HG03095 (cell line): ENCODE results near the gene NCSTN.
"Not testable (repeated sequence)": the region's sequence is repeated elsewhere in the genome, so short reads cannot be mapped to it uniquely, and the experiment has no call there.

ENCODE experiments used
- ATAC-seq: cut with Tn5 transposase; IDR thresholded peaks from one replicate; pipeline ENCODE4 v1.9.1; 2021; ENCODE audit warnings: moderate library complexity; ENCODE audit not compliant: unreplicated experiment

NCSTN gene

DNA sequence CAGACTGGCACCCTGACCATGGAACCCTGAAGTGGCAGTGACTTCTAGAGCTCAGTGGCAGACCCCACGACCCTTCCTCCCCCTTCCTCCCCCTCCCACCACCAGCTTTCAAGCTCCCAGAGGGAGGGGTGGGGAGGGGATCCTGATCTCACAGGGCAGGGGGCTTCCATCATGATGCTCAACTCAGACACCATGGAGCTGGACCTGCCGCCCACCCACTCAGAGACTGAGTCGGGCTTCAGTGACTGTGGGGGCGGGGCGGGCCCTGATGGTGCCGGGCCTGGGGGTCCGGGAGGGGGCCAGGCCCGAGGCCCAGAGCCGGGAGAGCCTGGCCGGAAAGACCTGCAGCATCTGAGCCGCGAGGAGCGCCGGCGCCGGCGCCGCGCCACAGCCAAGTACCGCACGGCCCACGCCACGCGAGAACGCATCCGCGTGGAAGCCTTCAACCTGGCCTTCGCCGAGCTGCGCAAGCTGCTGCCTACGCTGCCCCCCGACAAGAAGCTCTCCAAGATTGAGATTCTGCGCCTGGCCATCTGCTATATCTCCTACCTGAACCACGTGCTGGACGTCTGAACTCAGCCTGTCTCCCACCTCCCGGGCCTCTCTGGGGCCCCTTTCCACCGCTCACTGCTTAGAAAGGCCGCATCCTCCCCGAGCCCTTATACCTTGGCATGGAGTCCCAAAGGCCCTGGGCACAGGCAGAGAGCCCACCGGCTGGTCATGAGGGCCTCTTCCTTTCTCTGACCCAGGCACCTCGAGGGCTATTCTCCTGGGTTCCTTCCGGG, 27.6 kb downstream of the NCSTN start:
- no peak for ATAC-seq

DNA sequence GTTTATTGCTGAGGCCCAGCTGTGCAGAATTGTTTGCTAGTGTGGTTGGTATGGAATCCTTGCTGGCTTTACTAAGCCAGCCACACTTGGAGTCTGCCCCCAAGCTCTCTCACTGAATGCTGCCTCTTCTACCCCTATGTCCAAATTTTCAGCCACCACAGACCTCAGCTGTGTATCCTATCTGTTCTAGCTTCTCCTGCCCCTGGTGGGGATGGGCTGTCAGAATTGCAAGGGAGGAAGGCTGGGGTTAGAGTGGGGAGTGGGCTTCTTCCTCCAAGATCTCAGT, 28.1 kb downstream of the NCSTN start:
- ATAC-seq = no peak

DNA sequence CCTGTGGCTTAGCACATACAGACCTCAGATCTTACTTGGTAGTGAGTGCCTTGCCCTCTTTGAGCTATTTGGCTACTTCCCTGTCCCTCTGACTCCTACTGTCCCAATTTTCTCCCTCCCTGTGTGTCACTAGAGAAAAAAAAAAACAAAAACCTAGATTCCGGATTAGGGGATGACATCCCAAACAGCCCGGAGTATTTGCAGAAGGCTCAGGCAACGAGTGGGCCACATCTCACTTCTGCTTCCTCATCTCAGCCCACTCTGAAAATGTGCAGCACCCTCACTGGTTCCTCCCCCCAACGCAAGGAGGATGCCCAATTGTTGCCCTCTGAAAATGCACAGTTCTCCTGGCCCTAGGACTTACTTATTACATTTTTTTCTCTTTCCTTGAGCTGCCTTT, 28.6 kb downstream of the NCSTN start:
- ATAC-seq = no peak

DNA sequence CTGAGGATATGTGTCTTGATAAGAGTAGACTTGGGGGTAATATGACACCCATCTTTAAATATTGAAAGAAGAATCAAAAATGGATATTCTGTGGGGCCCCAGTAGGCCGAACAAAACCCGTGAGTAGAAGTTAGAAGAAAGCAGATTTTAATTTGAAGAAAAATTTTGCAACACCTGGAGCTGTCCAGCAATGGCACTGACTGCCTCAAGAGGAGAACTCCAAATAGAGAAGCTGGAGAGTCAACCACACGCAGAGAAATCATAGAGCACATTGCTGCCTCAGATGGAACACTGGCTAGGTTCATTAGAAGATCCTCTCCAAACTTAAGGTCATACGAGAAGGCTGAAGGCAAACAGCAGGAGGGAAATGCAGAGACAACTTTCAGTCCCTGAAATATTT, 30.5 kb downstream of the NCSTN start:
- no peak for ATAC-seq

DNA sequence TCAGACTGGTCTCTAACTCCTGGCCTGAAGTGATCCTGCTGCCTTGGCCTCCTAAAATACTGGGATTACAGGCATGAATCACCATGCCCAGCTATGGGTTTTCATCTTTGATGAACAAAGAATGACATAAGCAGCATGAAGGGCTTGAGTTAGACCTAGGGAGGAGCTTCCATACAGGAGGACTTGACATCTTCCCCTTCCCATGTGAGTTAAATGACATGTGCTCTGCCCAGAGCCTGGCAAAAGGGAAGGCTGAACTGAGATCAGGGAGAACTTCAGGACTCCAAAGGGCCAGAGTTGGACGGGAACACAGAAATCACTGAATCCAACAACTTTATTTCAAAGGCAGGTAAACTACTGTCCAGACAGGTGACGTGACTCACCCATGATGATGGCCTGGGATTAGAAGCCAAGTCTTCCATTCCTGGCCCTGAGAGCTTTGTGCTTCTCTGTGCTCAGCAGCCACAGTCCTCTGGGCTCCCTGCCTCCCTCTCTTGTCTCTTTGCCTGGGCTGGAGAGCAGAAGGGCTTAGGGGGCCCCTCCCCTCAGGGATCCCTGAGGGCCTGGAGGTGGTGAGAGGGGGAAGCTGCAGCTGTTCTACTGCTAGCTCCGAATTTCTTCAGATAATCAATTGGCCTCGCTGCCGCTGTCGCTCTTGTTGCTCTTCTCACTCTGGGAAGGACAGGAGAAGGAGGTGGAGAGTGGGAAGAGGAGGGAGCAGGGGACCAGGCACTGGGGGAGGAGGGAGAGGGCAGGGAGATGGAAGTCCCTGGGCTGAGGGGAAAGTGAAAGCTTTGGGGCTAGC, 31.3 kb downstream of the NCSTN start:
- no peak for ATAC-seq

DNA sequence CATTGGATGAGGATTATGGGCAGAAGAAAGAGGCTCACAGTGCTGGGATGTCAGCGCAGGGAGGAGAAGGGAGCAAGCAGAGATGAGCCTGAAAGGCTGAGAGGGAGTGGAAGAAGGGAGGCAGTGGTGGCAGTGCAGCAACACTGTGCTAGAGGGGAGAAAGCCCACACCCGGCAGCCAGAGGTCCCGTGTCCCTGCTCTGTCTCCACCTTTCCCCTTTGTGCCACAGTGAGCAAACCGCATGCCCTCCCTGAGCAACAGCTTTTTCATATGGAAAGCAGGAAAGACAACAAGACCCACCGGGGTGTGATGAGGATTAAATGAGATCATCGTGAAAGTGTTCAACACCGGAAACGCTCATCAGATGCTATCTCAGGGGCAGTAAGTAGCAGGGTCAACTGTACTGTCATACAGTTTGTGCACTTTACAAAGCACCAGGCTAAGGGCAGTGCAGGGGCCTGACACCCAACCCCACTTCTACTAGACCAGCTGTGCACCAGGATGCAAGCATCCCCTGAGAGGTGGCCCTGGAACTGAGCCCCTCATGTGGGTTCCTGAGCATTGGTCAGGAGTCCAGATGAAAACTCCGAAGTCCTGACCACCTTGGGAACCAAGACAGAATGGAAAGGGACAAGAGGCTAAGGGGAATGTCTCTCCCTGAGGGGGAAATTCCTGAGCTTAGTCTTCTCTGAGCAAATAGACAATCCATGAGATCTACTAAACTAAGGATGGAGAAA, 32.8 kb downstream of the NCSTN start:
- no peak for ATAC-seq

DNA sequence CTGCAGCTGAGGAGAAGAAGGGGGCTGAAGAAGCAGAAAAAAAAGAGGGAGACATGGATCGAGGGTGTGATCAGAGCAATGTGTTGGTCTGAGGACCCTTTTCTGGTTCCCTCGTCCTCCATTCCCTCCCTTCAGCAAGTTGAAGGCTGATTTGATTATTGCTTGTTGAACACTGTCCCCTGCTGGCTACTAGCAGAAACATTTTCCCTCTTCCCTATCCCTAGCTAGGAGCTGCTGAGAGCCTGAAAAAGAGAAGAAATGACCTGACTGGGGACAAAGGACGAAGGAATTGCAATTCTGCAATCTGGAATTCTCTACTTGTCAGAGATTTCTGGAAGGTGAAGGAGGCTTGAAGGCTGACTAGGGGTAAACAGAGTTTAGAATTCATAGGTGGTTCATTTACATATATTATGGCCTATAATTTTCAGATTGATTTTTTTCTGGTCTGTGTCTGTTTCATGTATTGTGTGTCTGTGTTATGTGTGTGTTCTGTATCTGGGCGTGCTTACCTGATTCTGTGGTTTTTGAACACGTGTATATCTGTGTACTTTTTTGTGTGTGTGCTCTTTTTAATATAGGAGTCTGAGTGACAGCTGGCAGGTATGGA, 33.4 kb downstream of the NCSTN start:
- ATAC-seq = no peak

DNA sequence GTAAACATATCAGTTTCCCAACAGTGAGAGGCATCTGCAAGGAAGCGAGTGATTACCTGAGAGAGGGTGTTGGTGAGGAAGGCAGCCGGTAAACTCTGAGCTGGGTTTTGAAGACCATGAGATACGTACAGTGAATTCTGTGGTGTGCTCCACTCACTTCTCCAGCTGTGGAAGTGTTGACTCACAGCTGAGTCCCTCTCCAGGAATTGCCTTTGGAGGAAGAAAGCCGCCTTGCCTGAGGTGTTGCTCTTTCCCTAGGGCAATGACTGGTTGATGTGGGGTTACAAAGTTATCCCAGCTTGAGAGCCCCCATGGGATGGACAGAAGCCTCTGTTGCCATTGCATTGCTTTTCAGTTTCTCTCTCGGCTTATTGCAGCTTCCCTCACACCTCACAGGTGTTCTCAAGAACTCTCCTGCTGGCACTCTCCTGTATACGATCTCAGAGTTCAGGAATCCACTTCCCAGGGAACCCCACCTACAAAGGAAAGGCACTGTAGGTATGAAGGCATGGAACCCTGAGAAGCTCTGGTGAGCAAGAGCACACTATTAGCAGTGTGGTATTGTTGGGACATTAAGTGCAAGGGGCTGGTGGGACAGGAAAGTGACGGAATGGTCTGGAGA, 34.5 kb downstream of the NCSTN start:
- ATAC-seq = no peak

DNA sequence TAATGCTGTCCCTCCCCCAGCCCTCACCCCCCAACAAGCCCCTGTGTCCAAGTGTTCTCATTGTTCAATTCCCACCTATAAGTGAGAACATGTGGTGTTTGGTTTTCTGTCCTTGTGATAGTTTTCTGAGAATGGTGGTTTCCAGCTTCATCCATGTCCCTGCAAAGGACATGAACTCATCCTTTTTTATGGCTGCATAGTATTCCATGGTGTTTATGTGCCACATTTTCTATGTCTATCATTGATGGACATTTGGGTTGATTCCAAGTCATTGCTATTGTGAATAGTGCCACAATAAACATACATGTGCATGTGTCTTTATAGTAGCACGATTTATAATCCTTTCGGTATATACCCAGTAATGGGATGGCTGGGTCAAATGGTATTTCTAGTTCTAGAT, 41.6 kb downstream of the NCSTN start:
- not testable (repeated sequence) for ATAC-seq

DNA sequence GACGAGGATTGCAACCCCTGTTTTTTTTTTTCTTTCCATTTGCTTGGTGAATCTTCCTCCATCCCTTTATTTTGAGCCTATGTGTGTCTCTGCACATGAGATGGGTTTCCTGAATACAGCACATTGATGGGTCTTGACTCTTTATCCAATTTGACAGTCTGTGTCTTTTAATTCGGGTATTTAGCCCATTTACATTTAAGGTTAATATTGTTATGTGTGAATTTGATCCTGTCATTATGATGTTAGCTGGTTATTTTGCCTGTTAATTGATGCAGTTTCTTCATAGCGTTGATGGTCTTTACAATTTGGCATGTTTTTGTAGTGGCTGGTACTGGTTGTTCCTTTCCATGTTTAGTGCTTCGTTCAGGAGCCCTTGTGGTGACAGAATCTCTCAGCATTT, 45.2 kb downstream of the NCSTN start:
- not testable (repeated sequence) for ATAC-seq

DNA sequence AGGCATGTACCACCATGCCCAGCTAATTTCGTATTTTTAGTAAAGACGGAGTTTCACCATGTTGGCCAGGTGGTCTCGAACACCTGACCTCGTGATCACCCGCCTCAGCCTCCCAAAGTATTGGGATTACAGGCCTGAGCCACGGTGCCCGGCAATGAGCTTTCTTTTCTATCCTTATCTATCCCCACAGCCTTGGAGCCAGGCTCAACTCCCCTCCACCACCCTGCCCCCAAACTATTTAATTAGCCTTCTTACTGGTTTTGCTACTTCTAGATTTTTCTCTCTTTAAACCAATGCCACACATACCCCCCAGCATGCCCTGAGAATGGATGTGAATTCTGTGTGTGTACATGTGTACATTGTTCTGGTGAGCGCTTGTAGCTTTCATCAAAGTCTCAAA, 51.5 kb downstream of the NCSTN start:
- no peak for ATAC-seq

DNA sequence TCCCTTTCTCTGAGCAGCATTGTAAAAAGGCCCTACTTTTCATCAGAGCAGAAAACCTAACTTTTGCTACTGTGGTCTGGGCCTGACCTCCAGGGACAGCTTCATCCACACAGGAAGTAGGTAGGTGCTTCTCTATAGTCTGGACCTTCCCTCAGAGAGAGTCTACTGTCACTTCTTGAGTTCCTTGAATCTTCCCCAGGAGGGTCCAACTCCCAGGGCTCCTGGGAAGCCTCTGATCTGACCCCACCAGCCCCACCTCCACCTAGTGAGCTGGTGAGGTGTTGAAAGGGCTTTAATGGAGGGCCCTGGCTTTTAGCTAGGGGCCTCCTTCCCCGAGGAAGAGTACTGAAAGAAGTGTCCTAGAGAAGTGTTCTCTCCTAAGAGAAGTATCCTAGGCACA, 54.5 kb downstream of the NCSTN start:
- ATAC-seq = no peak

DNA sequence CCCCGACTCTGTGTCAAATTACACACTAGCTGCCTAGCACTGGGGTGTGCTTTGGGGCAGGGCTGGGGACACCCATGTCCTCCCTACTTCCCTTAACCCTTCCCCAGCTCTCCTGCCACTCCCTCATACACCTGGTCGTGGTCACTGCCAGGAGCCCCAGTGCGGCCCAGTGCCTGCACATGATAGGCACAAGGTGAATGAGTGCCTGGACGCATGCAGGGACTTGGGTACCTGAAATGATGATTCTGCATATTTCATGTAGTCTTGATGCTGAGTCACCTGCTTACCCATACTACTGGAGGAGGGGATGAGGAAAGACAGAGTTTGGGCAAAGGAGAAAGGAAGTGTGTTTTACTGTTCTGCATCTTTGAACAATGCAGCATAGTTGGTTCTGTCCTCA, 55.6 kb downstream of the NCSTN start:
- ATAC-seq = no peak

DNA sequence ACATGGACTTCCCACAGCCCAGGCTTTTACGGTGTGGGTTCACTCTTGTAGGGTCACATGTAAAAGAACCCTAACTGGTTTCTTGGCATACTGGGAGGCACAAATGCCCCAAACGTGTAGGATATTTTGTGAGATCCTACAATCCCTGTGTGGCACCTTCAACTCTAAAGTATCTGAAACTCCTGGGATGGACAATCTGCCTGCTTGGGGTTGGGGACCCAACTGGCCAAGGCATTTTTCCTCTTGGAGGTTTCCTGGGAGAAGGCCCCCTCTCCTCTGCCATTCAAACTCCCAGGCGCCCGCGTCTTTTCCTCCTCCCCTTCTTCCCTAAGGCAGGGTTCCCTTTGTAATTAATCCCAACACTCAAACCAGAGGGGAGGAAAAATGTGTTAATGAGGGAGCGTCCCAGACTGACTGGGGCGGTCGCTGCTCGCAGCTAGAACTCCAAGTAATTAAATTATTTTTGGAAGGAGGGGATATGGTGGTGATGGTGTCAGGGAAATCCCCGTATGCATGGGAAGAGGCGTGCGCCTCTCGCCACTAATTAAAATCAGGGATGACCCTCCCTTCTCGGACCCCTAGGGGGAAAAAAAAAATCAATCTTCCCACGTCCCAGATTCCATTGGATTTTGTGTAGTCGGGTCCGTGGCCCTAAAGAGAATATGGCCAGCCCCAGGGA, 56.5 kb downstream of the NCSTN start:
- ATAC-seq = no peak

DNA sequence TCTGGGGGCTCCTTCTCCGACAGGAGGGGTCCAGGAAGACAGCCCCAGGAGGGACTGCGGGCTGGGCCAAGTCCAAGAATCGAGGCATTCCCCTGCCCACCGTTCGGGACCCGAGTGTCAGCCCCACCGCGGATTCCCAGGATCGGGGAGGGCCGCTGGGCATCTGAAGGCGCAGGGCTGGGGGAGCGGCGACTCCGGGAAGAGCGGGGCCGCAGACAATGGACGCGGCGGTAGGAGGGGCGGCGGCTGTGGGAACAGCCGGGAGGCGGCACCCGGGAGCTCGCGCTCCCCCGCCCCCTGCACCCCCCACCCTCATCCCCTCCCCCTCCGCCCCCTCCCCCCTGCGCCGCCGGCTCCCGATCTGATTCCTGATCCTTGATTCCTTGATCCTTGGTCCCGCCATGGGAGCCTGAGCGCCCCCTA, 57.1 kb downstream of the NCSTN start, which contains the start of gene VANGL2:
VANGL2 (plus strand) TSS at position 342 of the 423 bp plus-strand sequence. CDS start 15,274 bp downstream, outside the sequence.
- no peak for ATAC-seq

DNA sequence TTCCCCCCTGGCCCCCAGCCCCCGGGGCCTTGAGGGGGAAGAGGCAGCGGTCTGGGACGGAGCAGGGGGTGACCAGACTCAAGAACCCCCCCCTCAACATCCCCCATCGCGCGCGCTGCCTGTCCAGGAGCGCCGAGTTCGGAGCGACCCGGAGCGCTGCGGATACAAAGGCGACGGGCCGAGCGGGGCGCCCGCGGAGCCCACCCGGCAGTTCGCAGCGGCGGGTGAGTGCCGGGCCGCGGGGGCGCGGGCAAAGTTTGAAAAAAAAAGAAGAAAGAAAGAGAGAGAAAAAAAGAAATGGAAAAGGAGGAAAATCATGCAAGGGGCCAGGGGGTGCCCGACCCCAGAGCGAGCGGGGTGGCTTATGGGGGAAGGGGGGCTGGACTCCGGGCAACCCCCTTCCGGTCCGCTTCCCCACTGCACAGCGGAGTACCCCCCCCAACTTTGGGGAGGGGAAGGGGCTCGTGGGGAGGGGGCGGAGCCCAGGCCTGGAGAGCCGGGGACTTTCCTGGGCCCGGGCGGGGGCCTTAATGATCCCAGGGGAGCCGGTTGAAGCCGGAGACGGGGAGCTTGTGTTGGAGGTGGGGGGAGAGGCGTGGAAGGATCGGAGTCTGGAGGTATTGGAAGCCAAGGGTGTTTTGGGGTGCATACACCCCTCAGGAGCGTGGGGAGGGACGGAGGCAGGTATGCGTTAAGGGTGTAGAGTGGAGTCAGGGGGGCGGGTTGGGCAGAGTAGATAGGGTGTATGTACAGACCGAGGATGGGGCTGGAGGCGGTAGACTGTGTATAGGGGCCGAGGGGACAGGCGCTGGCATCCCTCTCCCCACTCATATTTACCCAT, 57.7 kb downstream of the NCSTN start:
- no peak for ATAC-seq

DNA sequence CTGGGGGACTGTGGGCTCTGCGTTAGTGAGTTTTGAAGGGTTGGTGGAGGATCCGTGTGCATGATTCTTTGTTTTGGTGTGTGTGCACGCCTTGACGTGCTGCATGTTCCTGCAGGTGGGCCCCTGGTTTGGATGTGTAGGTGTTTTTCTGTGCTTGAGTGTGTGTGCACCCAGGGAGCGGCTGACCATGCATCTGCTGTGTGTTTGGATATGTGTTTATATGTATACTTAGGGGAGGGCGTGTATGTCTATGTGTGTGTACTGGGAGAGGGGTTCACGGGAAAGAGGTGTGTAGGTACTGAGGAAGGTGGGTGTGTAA, 58.3 kb downstream of the NCSTN start:
- no peak for ATAC-seq

DNA sequence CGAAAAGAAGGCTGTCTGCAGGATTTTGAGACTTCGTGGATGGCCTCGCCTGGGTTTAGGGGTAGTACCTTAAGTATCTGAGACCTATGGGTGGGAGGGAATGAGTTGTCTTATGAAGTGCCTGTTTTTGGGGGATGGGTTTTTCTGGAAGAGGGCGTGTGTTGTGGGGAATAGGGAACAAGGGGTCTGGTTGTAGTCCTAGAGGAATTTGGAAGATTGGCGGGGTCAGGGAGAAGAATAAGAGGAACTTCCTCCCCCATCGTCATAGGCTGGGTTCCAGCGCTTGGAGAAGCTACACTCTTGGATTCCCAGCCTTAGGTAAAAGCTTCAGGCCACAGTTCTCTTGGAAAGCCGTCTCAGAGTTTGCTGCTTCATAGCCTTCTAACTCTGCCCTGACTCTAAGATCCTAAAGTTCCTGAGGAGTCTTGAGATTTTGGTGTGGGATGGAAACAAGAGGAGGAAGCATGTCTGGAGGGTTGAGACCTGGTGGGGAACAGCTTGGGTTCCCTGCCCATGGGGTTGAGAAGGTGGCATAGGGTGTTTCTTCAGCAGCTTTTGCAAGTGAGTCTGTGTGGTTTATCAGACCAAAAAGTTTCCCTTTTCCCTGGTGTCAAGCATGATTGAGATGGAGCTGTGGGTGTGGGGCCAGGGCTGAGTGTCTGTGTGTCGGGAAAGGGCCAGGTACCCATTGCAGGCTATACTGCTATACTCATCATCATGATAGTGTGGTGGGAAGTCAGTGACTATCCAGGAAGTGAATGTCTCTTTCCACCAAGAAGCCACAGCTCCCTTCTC, 59.0 kb downstream of the NCSTN start:
- no peak for ATAC-seq

DNA sequence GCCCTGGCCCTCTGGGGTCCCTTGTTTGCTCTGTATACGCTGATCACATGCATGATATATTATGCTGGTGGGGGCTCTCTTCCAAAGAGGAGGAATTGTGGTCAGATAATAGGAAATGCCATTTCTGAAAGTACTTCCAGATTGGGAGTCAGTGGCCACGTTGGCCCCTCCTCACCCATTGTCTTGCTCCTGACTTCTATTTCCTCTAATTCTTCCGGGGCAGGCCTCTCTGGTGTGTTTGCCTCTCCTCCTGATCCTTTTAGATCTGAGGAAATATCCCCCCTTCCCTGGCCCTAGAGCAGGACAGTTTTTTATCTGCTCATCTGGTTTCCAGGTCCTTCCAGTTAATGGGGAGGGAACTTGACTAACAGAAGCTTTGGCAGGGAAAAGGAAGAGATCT, 60.1 kb downstream of the NCSTN start:
- ATAC-seq = no peak
